ENCODE measurements around the gene IPPK.

IPPK gene

DNA sequence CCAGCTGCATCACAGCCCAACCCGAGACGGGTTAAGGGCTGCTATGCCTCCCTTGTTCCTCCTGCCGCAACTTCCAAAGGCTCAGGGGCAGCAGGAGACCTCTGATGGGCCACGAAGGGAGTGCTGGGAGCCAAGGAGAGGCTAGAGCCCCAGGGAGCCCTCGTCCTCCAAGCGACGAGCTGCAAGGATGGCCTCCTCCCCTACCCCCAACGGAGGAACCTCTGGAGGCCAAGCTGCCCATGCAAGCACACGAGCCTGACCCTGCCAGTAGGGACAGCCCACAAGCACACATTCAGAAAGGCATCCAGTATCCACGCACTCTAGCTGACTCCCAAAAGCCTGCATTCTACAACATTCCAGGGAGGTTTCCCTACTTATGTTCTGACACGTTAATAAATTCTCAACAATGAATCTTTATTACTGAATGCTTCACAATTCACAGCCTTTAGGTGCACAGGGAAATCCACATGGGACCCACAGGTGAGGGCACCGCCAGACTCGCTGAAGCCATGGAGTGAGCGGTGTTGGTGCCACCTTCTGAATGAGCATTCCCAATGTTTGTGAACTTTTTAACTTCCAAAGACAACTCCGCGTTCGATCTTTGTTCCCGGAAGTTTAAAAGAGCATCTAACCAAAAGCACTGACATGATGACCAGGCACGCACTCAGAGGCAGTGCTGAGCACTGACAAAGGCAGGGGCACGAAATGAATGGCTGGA lies 28.7 kb downstream of the IPPK start:
- Histone ChIP-seq H3F3A (ENCODE audit: insufficient read depth, low read length) (no peaks in the 10 kb centered on the region), H4K20me1 (ENCODE audit: insufficient read depth, low read length) (no peaks in the 10 kb centered on the region), H3K4me1 (ENCODE audit: low read length) (no peaks in the 10 kb centered on the region), H2AFZ (ENCODE audit: low read length) (no peak overlapping the region), H3K36me3 (replicated peaks; ENCODE audit: insufficient read depth, low read length) (peaks cover 5% of the 10 kb centered on the region; the same call in 1 of the 2 replicates), H3K9ac (ENCODE audit: low read length) (no peak overlapping the region), H3K9me2 (replicated peaks; ENCODE audit: insufficient read depth, low read length) (no peaks in the 10 kb centered on the region), H3K9me3 (replicated peaks; ENCODE audit: insufficient read depth, low read length) (no peaks in the 10 kb centered on the region), H3K4me3 (ENCODE audit: low read length) (no peak overlapping the region), H3K27ac (ENCODE audit: low read length) (no peak overlapping the region), H3K4me2 (ENCODE audit: low read depth, low read length) (no peak overlapping the region), H3K79me2 (ENCODE audit: low read length) (peaks cover 11% of the 10 kb centered on the region; the same call in 1 of the 2 replicates), H3K27me3 (replicated peaks; ENCODE audit: insufficient read depth, low read length) (no peaks in the 10 kb centered on the region)
- DNase-seq: no peak
- TF ChIP-seq, protein P1, sequence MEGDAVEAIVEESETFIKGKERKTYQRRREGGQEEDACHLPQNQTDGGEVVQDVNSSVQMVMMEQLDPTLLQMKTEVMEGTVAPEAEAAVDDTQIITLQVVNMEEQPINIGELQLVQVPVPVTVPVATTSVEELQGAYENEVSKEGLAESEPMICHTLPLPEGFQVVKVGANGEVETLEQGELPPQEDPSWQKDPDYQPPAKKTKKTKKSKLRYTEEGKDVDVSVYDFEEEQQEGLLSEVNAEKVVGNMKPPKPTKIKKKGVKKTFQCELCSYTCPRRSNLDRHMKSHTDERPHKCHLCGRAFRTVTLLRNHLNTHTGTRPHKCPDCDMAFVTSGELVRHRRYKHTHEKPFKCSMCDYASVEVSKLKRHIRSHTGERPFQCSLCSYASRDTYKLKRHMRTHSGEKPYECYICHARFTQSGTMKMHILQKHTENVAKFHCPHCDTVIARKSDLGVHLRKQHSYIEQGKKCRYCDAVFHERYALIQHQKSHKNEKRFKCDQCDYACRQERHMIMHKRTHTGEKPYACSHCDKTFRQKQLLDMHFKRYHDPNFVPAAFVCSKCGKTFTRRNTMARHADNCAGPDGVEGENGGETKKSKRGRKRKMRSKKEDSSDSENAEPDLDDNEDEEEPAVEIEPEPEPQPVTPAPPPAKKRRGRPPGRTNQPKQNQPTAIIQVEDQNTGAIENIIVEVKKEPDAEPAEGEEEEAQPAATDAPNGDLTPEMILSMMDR (IDR thresholded peaks at IDR 0.05; ENCODE audit: low read length): no peak
- TF ChIP-seq EZH2phosphoT487 (IDR thresholded peaks at IDR 0.05; ENCODE audit: low read length): no peak
- no peak for TF ChIP-seq EZH2 (optimal IDR thresholded peaks at IDR 0.05; ENCODE audit: low read depth, low read length)

DNA sequence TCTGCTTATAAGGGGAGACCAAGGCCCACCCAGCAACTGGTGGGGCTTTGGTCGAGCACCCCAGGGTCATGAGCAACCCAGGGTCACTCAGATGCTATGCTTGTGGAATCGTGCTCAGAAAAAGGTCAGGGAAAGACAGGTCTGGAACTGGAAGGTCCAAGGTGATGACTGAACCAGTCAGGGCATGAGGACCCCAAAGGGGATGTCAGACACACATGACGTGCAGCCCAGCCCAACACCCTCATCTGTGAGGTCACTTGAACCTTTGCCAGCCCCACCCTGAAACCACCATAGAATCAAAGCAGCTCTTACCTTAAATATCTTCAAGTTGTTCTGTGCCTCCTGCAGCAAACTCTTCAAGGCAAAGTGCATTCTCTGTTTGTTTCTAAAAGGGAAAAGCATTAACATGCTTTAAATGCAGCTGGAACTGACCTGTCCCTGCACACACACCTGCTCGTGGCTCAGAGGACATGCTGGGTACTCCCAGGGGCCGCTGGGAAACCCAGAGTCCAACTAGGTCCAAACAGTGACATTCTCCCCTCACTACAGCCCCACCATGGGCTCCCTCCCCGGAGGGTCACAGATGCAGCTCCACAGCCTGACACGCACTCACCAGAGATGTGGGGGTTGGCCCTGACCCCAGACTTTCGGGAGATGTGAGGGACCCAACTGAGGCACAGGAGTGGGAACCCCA lies 29.4 kb downstream of the IPPK start:
- Histone ChIP-seq H3K9me3 (replicated peaks; ENCODE audit: insufficient read depth, low read length) (no peaks in the 10 kb centered on the region), H4K20me1 (ENCODE audit: insufficient read depth, low read length) (no peaks in the 10 kb centered on the region), H3K27ac (ENCODE audit: low read length) (no peak overlapping the region), H3K4me1 (ENCODE audit: low read length) (no peaks in the 10 kb centered on the region), H3K9ac (ENCODE audit: low read length) (no peak overlapping the region), H3K79me2 (ENCODE audit: low read length) (peaks cover 11% of the 10 kb centered on the region; the same call in 1 of the 2 replicates), H3K27me3 (replicated peaks; ENCODE audit: insufficient read depth, low read length) (no peaks in the 10 kb centered on the region), H2AFZ (ENCODE audit: low read length) (no peak overlapping the region), H3K4me2 (ENCODE audit: low read depth, low read length) (no peak overlapping the region), H3F3A (ENCODE audit: insufficient read depth, low read length) (no peaks in the 10 kb centered on the region), H3K4me3 (ENCODE audit: low read length) (no peak overlapping the region), H3K9me2 (replicated peaks; ENCODE audit: insufficient read depth, low read length) (no peaks in the 10 kb centered on the region), H3K36me3 (replicated peaks; ENCODE audit: insufficient read depth, low read length) (peaks cover 5% of the 10 kb centered on the region; the same call in 1 of the 2 replicates)
- DNase-seq: no peak
- TF ChIP-seq EZH2 (optimal IDR thresholded peaks at IDR 0.05; ENCODE audit: low read depth, low read length) (no peak), EZH2phosphoT487 (IDR thresholded peaks at IDR 0.05; ENCODE audit: low read length) (no peak)
- TF ChIP-seq, protein P1 (IDR thresholded peaks at IDR 0.05; ENCODE audit: low read length): no peak

GRCh38 chr9:92639791-92640271 lies 30.1 kb downstream of the IPPK start:
- Histone ChIP-seq H3K4me1 (ENCODE audit: low read length) (no peaks in the 10 kb centered on the region), H3K4me2 (ENCODE audit: low read depth, low read length) (no peak overlapping the region), H4K20me1 (ENCODE audit: insufficient read depth, low read length) (no peaks in the 10 kb centered on the region), H3K9me3 (replicated peaks; ENCODE audit: insufficient read depth, low read length) (no peaks in the 10 kb centered on the region), H3K9ac (ENCODE audit: low read length) (no peak overlapping the region), H3K9me2 (replicated peaks; ENCODE audit: insufficient read depth, low read length) (no peaks in the 10 kb centered on the region), H3K79me2 (ENCODE audit: low read length) (peaks cover 11% of the 10 kb centered on the region; the same call in 1 of the 2 replicates), H3K27me3 (replicated peaks; ENCODE audit: insufficient read depth, low read length) (no peaks in the 10 kb centered on the region), H3F3A (ENCODE audit: insufficient read depth, low read length) (no peaks in the 10 kb centered on the region), H3K27ac (ENCODE audit: low read length) (no peak overlapping the region), H3K4me3 (ENCODE audit: low read length) (no peak overlapping the region), H3K36me3 (replicated peaks; ENCODE audit: insufficient read depth, low read length) (peaks cover 5% of the 10 kb centered on the region; the same call in 1 of the 2 replicates), H2AFZ (ENCODE audit: low read length) (no peak overlapping the region)
- TF ChIP-seq, protein P1 (IDR thresholded peaks at IDR 0.05; ENCODE audit: low read length): no peak
- TF ChIP-seq EZH2 (optimal IDR thresholded peaks at IDR 0.05; ENCODE audit: low read depth, low read length) (no peak), EZH2phosphoT487 (IDR thresholded peaks at IDR 0.05; ENCODE audit: low read length) (no peak)
- no peak for DNase-seq
